PC-3 (cell line): Measurements from ENCODE around the gene ISY1.

Experiments
- EZH2 ChIP-seq: fragments of 300-600 bp; sonication (generic); IDR thresholded peaks from one replicate; pipeline ENCODE4 v1.6.1; 2017; ENCODE audit warnings: antibody characterized with exemption, mild to moderate bottlenecking, low read length; ENCODE audit not compliant: unreplicated experiment
- EZH2phosphoT487 ChIP-seq: fragments of 300-600 bp; sonication (generic); IDR thresholded peaks from 2 replicates; pipeline ENCODE4 v1.6.1; 2018; ENCODE audit warnings: mild to moderate bottlenecking, antibody characterized with exemption, low read length, borderline replicate concordance
- TF ChIP-seq, protein P1 (sequence below): fragments of 300-600 bp; sonication (generic); conservative IDR thresholded peaks from 2 replicates; pipeline ENCODE4 v1.5.1; 2017; ENCODE audit warnings: antibody characterized with exemption, low read depth, mild to moderate bottlenecking, low read length

DNA sequence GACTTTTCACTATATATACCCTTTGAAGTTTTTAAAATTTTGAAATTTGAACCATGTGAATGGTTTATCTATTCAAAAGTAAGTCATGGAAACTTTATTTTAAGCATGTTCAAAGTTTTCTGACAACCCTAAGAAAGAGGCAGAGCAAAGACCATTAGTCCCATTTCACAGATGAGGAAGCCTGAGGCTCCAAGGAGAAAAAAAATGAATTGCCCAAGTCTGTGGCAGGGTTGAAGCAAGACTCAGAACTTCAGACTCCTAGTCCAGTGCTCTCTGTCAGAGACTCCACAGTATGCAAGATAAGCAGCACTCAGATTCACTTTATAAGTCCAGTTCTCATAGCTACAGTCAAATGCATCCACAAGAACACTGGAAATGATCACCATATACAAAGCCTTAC, 43.7 kb downstream of the ISY1 start:
- TF ChIP-seq, protein P1, sequence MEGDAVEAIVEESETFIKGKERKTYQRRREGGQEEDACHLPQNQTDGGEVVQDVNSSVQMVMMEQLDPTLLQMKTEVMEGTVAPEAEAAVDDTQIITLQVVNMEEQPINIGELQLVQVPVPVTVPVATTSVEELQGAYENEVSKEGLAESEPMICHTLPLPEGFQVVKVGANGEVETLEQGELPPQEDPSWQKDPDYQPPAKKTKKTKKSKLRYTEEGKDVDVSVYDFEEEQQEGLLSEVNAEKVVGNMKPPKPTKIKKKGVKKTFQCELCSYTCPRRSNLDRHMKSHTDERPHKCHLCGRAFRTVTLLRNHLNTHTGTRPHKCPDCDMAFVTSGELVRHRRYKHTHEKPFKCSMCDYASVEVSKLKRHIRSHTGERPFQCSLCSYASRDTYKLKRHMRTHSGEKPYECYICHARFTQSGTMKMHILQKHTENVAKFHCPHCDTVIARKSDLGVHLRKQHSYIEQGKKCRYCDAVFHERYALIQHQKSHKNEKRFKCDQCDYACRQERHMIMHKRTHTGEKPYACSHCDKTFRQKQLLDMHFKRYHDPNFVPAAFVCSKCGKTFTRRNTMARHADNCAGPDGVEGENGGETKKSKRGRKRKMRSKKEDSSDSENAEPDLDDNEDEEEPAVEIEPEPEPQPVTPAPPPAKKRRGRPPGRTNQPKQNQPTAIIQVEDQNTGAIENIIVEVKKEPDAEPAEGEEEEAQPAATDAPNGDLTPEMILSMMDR: no peak
- TF ChIP-seq EZH2 (no peak), EZH2phosphoT487 (no peak)
